ENCODE data around the gene ZNF865.
A peak's percentile ranks its signal among the peaks of the same experiment; 100 is the strongest.

ZNF865 gene

GRCh38 chr19:55647732-55648584, 42.5 kb downstream of the ZNF865 start, which contains the start of gene CCDC106:
Gene CCDC106 (plus strand): TSS chr19:55648212. CDS start chr19:55649047, 835 bp downstream.
- in situ Hi-C loops (cut with MboI; ENCODE audit: low pct_unique_long_range_greater_than_20kb, low sequenced_read_pairs, unreplicated experiment): no loop called here

GRCh38 chr19:55648585-55649267, 43.3 kb downstream of the ZNF865 start:
- no peak for DNase-seq (ENCODE audit: low spot score)
- in situ Hi-C loops (cut with MboI; ENCODE audit: low pct_unique_long_range_greater_than_20kb, low sequenced_read_pairs, unreplicated experiment): no loop called here
- TF ChIP-seq CTCF (IDR thresholded peaks at IDR 0.05; ENCODE audit: extremely low read depth, insufficient read depth, missing control alignments): no peak

More at GRCh38 chr19:55647732-55648584, 42.5 kb downstream of the ZNF865 start, which contains the start of gene CCDC106:
- TF ChIP-seq CTCF (IDR thresholded peaks at IDR 0.05; ENCODE audit: extremely low read depth, insufficient read depth, missing control alignments): no peak
- peak; percentile 71 for DNase-seq (ENCODE audit: low spot score)

- in situ Hi-C loops (cut with MboI; ENCODE audit: low pct_unique_long_range_greater_than_20kb, low sequenced_read_pairs, unreplicated experiment): no loop called here
- no peak for DNase-seq (ENCODE audit: low spot score)
Observed at GRCh38 chr19:55649268-55650125, 44.0 kb downstream of the ZNF865 start.

GRCh38 chr19:55650126-55650557, 44.7 kb downstream of the ZNF865 start:
- no peak for DNase-seq (ENCODE audit: low spot score)
- no peak for TF ChIP-seq CTCF (IDR thresholded peaks at IDR 0.05; ENCODE audit: extremely low read depth, insufficient read depth, missing control alignments)
- in situ Hi-C loops (cut with MboI; ENCODE audit: low pct_unique_long_range_greater_than_20kb, low sequenced_read_pairs, unreplicated experiment): no loop called here

More at GRCh38 chr19:55649268-55650125, 44.0 kb downstream of the ZNF865 start:
- no peak for TF ChIP-seq CTCF (IDR thresholded peaks at IDR 0.05; ENCODE audit: extremely low read depth, insufficient read depth, missing control alignments)

- in situ Hi-C loops (cut with MboI; ENCODE audit: low pct_unique_long_range_greater_than_20kb, low sequenced_read_pairs, unreplicated experiment): no loop called here
- no peak for TF ChIP-seq CTCF (IDR thresholded peaks at IDR 0.05; ENCODE audit: extremely low read depth, insufficient read depth, missing control alignments)
- no peak for DNase-seq (ENCODE audit: low spot score)
Observed at GRCh38 chr19:55650602-55651230, 45.3 kb downstream of the ZNF865 start.

All from GM13977 (cell line).